Fibroblast of lung (primary cell): ENCODE measurements around the gene HOXD4.

Experiments
- CTCF ChIP-seq, 2 donors: IDR thresholded peaks in 1 of 2; conservative IDR thresholded peaks in 1 of 2; 1 replicate in 1 of 2; 2 replicates in 1 of 2; pipeline ENCODE4 v1.5.1; 2011 to 2012; ENCODE audit warnings: low read length in 2 of 2, control low read depth in 1 of 2, inconsistent platforms in 1 of 2, low read depth in 1 of 2, mild to moderate bottlenecking in 1 of 2
- EZH2 ChIP-seq: IDR thresholded peaks from 2 replicates; pipeline ENCODE4 v1.5.1; 2012; ENCODE audit warnings: low read length, control low read depth, mild to moderate bottlenecking; ENCODE audit errors: missing control alignments

- TF ChIP-seq CTCF (conservative IDR thresholded peaks at IDR 0.05 in 1 of 2, IDR thresholded peaks at IDR 0.05 in 1 of 2; ENCODE audit: low read depth in 1 of 2, low read length in 2 of 2) (no peak), EZH2 (no peak)
These were observed 23.1 kb downstream of the HOXD4 start for GRCh38 chr2:176174382-176174823.
